SK-N-SH treated with all-trans-retinoic acid at 6 μM for 48 hours (cell line): Measurements from ENCODE around the gene CDH24.

Experiments
- ATAC-seq: fragments of 200-7000 bp; cut with Tn5 transposase; 3 replicates; pipeline ENCODE4 v1.9.1; 2020; ENCODE audit warnings: mild to moderate bottlenecking, moderate library complexity
- BACH2 ChIP-seq: fragments of 250-450 bp; sonication (Bioruptor Pico); IDR thresholded peaks from 2 replicates; pipeline ENCODE4 v1.9.0; 2021; ENCODE audit warnings: mild to moderate bottlenecking, borderline replicate concordance
- CREB5 ChIP-seq: fragments of 250-450 bp; sonication (Bioruptor Pico); IDR thresholded peaks from 2 replicates; pipeline ENCODE4 v1.5.1; 2020; ENCODE audit warnings: low read depth, mild to moderate bottlenecking, moderate library complexity
- CSRNP3 ChIP-seq: fragments of 250-450 bp; sonication (Bioruptor Pico); IDR thresholded peaks from 2 replicates; pipeline ENCODE4 v1.5.1; 2021; ENCODE audit warnings: mild to moderate bottlenecking, moderate library complexity
- ESRRG ChIP-seq: fragments of 250-450 bp; sonication (Bioruptor Pico); IDR thresholded peaks from 2 replicates; pipeline ENCODE4 v1.6.1; 2021; ENCODE audit warnings: mild to moderate bottlenecking
- GLIS3 ChIP-seq: fragments of 250-450 bp; sonication (Bioruptor Pico); IDR thresholded peaks from 2 replicates; pipeline ENCODE4 v1.5.0; 2020; ENCODE audit warnings: mild to moderate bottlenecking, moderate library complexity
- ISL1 ChIP-seq: fragments of 250-450 bp; sonication (Bioruptor Pico); IDR thresholded peaks from 2 replicates; pipeline ENCODE4 v2.1.2; 2022; ENCODE audit warnings: mild to moderate bottlenecking, moderate library complexity
- OSR1 ChIP-seq: fragments of 250-450 bp; sonication (Bioruptor Pico); IDR thresholded peaks from 2 replicates; pipeline ENCODE4 v1.8.0; 2022; ENCODE audit warnings: moderate library complexity, mild to moderate bottlenecking, inconsistent platforms
- PATZ1 ChIP-seq: fragments of 250-450 bp; sonication (Bioruptor Pico); IDR thresholded peaks from 2 replicates; pipeline ENCODE4 v1.8.0; 2020; ENCODE audit warnings: mild to moderate bottlenecking, moderate library complexity, borderline replicate concordance
- POU6F1 ChIP-seq: fragments of 250-450 bp; sonication (Bioruptor Pico); IDR thresholded peaks from 2 replicates; pipeline ENCODE4 v1.8.0; 2021; ENCODE audit warnings: low read depth, mild to moderate bottlenecking, moderate library complexity, borderline replicate concordance
- PPARA ChIP-seq: fragments of 250-450 bp; sonication (Bioruptor Pico); IDR thresholded peaks from 2 replicates; pipeline ENCODE4 v1.5.0; 2020; ENCODE audit warnings: mild to moderate bottlenecking, borderline replicate concordance
- RARB ChIP-seq: fragments of 250-450 bp; sonication (Bioruptor Pico); IDR thresholded peaks from 2 replicates; pipeline ENCODE4 v1.8.0; 2021; ENCODE audit warnings: mild to moderate bottlenecking, moderate library complexity
- SNAI2 ChIP-seq: fragments of 250-450 bp; sonication (Bioruptor Pico); IDR thresholded peaks from 2 replicates; pipeline ENCODE4 v1.5.0; 2020; ENCODE audit warnings: mild to moderate bottlenecking, moderate library complexity
- TCF4 ChIP-seq: fragments of 250-450 bp; sonication (Bioruptor Pico); IDR thresholded peaks from 2 replicates; pipeline ENCODE4 v1.8.0; 2021; ENCODE audit warnings: mild to moderate bottlenecking, moderate library complexity, borderline replicate concordance
- TSHZ2 ChIP-seq: fragments of 250-450 bp; sonication (Bioruptor Pico); IDR thresholded peaks from 2 replicates; pipeline ENCODE4 v1.5.0; 2020; ENCODE audit warnings: mild to moderate bottlenecking, moderate library complexity
- ZFP3 ChIP-seq: fragments of 250-450 bp; sonication (Bioruptor Pico); IDR thresholded peaks from 2 replicates; pipeline ENCODE4 v1.5.0; 2020; ENCODE audit warnings: mild to moderate bottlenecking, moderate library complexity
- ZFP30 ChIP-seq: fragments of 450-650 bp; formaldehyde crosslinking; IDR thresholded peaks from 2 replicates; pipeline ENCODE4 v1.5.0; 2022; ENCODE audit warnings: mild to moderate bottlenecking, moderate library complexity
- ZNF565 ChIP-seq: fragments of 450-650 bp; formaldehyde crosslinking; conservative IDR thresholded peaks from 2 replicates; pipeline ENCODE4 v1.5.0; 2020; ENCODE audit warnings: low read depth, mild to moderate bottlenecking, moderate library complexity
- ZNF70 ChIP-seq: fragments of 450-650 bp; formaldehyde crosslinking; IDR thresholded peaks from 2 replicates; pipeline ENCODE4 v1.5.0; 2020; ENCODE audit warnings: mild to moderate bottlenecking, moderate library complexity

Gene CDH24

DNA sequence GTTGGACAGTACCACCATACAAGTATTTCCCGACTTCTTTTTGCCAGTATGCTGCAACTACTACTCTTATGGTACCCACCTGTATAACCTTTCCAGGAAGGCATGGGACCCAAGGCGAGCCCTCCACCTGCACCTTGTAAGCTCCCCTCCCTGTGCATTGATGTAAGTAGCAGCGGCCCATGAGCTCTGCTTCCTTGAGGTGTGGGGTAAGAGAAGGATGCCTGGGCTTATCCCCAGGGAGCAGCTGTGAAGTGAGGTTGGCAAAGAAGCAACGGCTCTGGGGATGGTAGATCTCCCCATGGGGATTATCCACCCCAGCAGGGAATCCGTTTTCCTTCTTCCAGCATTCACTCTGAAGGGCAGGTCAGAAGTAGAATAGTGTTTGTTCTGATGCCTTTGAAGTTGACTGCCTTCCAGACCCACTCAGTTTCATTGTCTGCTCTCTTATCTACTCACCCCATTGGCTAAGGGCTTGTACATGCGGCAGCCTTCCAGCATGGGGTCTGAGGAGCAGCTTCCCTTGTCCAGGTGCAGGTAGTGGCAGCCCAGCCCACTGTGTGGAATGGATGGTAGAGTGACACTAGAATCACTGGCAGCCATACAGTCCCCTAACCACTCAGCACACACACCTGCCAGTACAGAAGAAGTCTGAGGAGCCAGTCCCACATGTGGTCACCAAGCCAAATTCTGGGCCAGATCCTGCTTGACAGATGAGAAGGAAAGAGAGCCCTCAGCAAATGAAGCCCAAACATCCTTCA is 44.1 kb upstream of the CDH24 start (continued):
- no peak for TF ChIP-seq TSHZ2 (CRISPR knock-in tag)
- no peak for TF ChIP-seq ZFP30 (CRISPR knock-in tag)
- TF ChIP-seq ISL1 (CRISPR knock-in tag) = no peak

- no peak for TF ChIP-seq RARB (CRISPR knock-in tag)
- no peak for TF ChIP-seq POU6F1
- no peak for TF ChIP-seq ZNF565 (CRISPR knock-in tag)
- TF ChIP-seq GLIS3 (CRISPR knock-in tag) = no peak
- no peak for TF ChIP-seq ESRRG (CRISPR knock-in tag)
- no peak for TF ChIP-seq ZNF70 (CRISPR knock-in tag)
- TF ChIP-seq PPARA = no peak
- TF ChIP-seq SNAI2 (CRISPR knock-in tag) = no peak
- TF ChIP-seq PATZ1 (CRISPR knock-in tag) = no peak
- no peak for TF ChIP-seq ISL1 (CRISPR knock-in tag)
- no peak for TF ChIP-seq BACH2 (CRISPR knock-in tag)
- TF ChIP-seq OSR1 (CRISPR knock-in tag) = no peak
- no peak for ATAC-seq
Observed at GRCh38 chr14:23099212-23099861, 42.0 kb upstream of the CDH24 start.

DNA sequence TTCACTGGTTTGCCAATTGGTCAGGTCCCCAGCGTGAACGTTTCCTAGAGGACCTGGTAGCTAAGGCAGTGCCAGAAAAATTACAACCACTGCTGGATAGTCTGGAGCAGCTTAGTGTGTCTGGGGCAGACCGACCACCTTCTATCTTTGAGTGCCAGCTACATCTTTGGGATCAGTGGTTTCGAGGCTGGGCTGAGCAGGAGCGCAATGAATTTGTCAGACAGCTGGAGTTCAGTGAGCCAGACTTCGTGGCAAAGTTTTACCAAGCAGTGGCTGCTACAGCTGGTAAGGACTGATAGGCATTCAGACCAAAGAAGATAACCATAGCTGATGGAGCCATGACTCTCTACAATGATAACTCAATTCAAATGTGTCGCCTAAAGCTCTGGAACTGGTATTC is 40.5 kb upstream of the CDH24 start:
- TF ChIP-seq TCF4 (no peak), TSHZ2 (CRISPR knock-in tag) (no peak), ZFP3 (CRISPR knock-in tag) (no peak), BACH2 (CRISPR knock-in tag) (no peak), GLIS3 (CRISPR knock-in tag) (no peak), CSRNP3 (CRISPR knock-in tag) (no peak), ESRRG (CRISPR knock-in tag) (no peak), CREB5 (CRISPR knock-in tag) (no peak), ZNF565 (CRISPR knock-in tag) (no peak), SNAI2 (CRISPR knock-in tag) (no peak), PPARA (no peak), ZFP30 (CRISPR knock-in tag) (no peak), PATZ1 (CRISPR knock-in tag) (no peak), POU6F1 (no peak)
- TF ChIP-seq, all 23 proteins: peak for 0
- ATAC-seq = no peak
